NB4 (cell line): Measurements from ENCODE around the gene EBF3.

Experiments
- POLR2A ChIP-seq: IDR thresholded peaks from 2 replicates; pipeline ENCODE4 v1.6.1; 2011; ENCODE audit warnings: mild to moderate bottlenecking; ENCODE audit not compliant: insufficient read length; ENCODE audit errors: extremely low read depth
- TF ChIP-seq, protein P1 (sequence below): IDR thresholded peaks from one replicate; pipeline ENCODE4 v1.5.1; 2012; ENCODE audit warnings: low read depth, low read length
- TF ChIP-seq, protein P2 (sequence below): IDR thresholded peaks from 2 replicates; pipeline ENCODE4 v1.6.1; 2011; ENCODE audit warnings: low read depth, low read length

DNA sequence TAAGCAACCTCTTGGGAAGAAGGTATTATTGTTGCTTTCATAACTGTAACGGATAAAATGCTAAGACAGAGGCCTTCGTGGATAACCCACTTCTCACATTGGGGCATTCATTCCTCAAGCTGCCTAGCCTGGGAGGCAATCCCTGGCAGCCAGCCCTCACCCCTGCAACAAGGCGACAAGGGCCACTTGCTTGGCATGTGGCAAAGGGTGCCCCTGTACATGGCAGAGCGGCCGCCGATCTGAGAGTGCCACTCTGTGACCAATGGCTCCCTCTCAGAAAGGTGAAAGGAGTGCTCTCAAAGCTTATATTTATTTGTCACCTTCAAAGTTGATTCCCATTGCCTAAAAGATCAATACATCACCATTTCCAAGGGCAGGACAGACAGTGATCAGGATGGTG lies 31.9 kb downstream of the EBF3 start:
- TF ChIP-seq, protein P1, sequence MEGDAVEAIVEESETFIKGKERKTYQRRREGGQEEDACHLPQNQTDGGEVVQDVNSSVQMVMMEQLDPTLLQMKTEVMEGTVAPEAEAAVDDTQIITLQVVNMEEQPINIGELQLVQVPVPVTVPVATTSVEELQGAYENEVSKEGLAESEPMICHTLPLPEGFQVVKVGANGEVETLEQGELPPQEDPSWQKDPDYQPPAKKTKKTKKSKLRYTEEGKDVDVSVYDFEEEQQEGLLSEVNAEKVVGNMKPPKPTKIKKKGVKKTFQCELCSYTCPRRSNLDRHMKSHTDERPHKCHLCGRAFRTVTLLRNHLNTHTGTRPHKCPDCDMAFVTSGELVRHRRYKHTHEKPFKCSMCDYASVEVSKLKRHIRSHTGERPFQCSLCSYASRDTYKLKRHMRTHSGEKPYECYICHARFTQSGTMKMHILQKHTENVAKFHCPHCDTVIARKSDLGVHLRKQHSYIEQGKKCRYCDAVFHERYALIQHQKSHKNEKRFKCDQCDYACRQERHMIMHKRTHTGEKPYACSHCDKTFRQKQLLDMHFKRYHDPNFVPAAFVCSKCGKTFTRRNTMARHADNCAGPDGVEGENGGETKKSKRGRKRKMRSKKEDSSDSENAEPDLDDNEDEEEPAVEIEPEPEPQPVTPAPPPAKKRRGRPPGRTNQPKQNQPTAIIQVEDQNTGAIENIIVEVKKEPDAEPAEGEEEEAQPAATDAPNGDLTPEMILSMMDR = no peak
- no peak for TF ChIP-seq POLR2A
- TF ChIP-seq, protein P2, sequence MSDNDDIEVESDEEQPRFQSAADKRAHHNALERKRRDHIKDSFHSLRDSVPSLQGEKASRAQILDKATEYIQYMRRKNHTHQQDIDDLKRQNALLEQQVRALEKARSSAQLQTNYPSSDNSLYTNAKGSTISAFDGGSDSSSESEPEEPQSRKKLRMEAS = no peak
